Osteocyte (in vitro differentiated cells): Measurements from ENCODE around the gene ACP3. TPM values are rescaled to one million over a fixed set of nuclear protein-coding genes. Genes with fewer than 3 reads are reported as not detected.

Experiments used
- DNase-seq: peaks from one replicate; pipeline ENCODE4 v3.0.0; 2021; ENCODE audit warnings: mixed read lengths; ENCODE audit not compliant: unreplicated experiment; ENCODE audit errors: extremely low spot score
- H3K27ac Mint-ChIP-seq: one replicate; pipeline ENCODE4 v1.8.0; 2021; ENCODE audit warnings: mild to moderate bottlenecking, mixed read lengths; ENCODE audit not compliant: unreplicated experiment
- H3K27me3 Mint-ChIP-seq: one replicate; pipeline ENCODE4 v1.8.0; 2021; ENCODE audit warnings: mixed read lengths; ENCODE audit not compliant: unreplicated experiment
- H3K36me3 Mint-ChIP-seq: one replicate; pipeline ENCODE4 v1.8.0; 2021; ENCODE audit warnings: mixed read lengths; ENCODE audit not compliant: unreplicated experiment
- H3K4me1 Mint-ChIP-seq: one replicate; pipeline ENCODE4 v1.8.0; 2021; ENCODE audit warnings: mixed read lengths; ENCODE audit not compliant: unreplicated experiment
- H3K4me3 Mint-ChIP-seq: one replicate; pipeline ENCODE4 v1.8.0; 2021; ENCODE audit warnings: mild to moderate bottlenecking, moderate library complexity, mixed read lengths; ENCODE audit not compliant: unreplicated experiment
- H3K9me3 Mint-ChIP-seq: one replicate; pipeline ENCODE4 v1.8.0; 2021; ENCODE audit warnings: mixed read lengths; ENCODE audit not compliant: unreplicated experiment
- CTCF ChIP-seq: fragments of 200-600 bp; sonication (generic); IDR thresholded peaks from 2 replicates; pipeline ENCODE4 v1.5.0; 2021; ENCODE audit warnings: antibody characterized with exemption, mild to moderate bottlenecking, moderate library complexity
- total RNA-seq: library from RNA; stranded (reverse); gene quantifications from 2 replicates; pipeline ENCODE4 v1.2.1, GENCODE V29; 2021

ACP3 gene
- total RNA-seq, 1 donor from 2014 or later: not detected

GRCh38 chr3:132401255-132401654 is 84.0 kb downstream of the ACP3 start:
- Mint-ChIP-seq H3K4me1 (no peaks in the 10 kb centered on the region), H3K4me3 (no peak overlapping the region), H3K27me3 (peaks cover 64% of the 10 kb centered on the region), H3K36me3 (no peaks in the 10 kb centered on the region), H3K27ac (no peak overlapping the region), H3K9me3 (no peaks in the 10 kb centered on the region)
- TF ChIP-seq CTCF: no peak
- no peak for DNase-seq

- DNase-seq: no peak
- no peaks in the 10 kb centered on the region for H3K36me3 Mint-ChIP-seq
- H3K4me3 Mint-ChIP-seq: no peak overlapping the region
- no peak overlapping the region for H3K27ac Mint-ChIP-seq
- no peaks in the 10 kb centered on the region for H3K4me1 Mint-ChIP-seq
- no peaks in the 10 kb centered on the region for H3K9me3 Mint-ChIP-seq
- H3K27me3 Mint-ChIP-seq: peaks cover 73% of the 10 kb centered on the region
- no peak for TF ChIP-seq CTCF
These were observed 87.1 kb downstream of the ACP3 start for GRCh38 chr3:132404276-132404675.

- no peak for TF ChIP-seq CTCF
- H3K27ac Mint-ChIP-seq: no peak overlapping the region
- no peak overlapping the region for H3K4me3 Mint-ChIP-seq
- H3K36me3 Mint-ChIP-seq: no peaks in the 10 kb centered on the region
- DNase-seq: no peak
- H3K4me1 Mint-ChIP-seq: no peaks in the 10 kb centered on the region
- no peaks in the 10 kb centered on the region for H3K9me3 Mint-ChIP-seq
- peaks cover 79% of the 10 kb centered on the region for H3K27me3 Mint-ChIP-seq
These were observed 88.0 kb downstream of the ACP3 start for GRCh38 chr3:132405188-132405587.

GRCh38 chr3:132405609-132406299 is 88.5 kb downstream of the ACP3 start:
- no peak overlapping the region for H3K27ac Mint-ChIP-seq
- no peaks in the 10 kb centered on the region for H3K9me3 Mint-ChIP-seq
- peaks cover 83% of the 10 kb centered on the region for H3K27me3 Mint-ChIP-seq
- H3K4me1 Mint-ChIP-seq: no peaks in the 10 kb centered on the region
- no peak for TF ChIP-seq CTCF
- no peak for DNase-seq
- H3K36me3 Mint-ChIP-seq: no peaks in the 10 kb centered on the region
- no peak overlapping the region for H3K4me3 Mint-ChIP-seq

GRCh38 chr3:132406587-132406986 is 89.4 kb downstream of the ACP3 start:
- Mint-ChIP-seq H3K4me1 (no peaks in the 10 kb centered on the region), H3K9me3 (no peaks in the 10 kb centered on the region), H3K27ac (no peak overlapping the region), H3K36me3 (no peaks in the 10 kb centered on the region), H3K27me3 (peaks cover 83% of the 10 kb centered on the region), H3K4me3 (no peak overlapping the region)
- TF ChIP-seq CTCF: no peak
- DNase-seq: no peak
